Endothelial cell of umbilical vein (primary cell): ENCODE results near the gene ZNHIT2. TPM values are rescaled to one million over a fixed set of nuclear protein-coding genes. Genes with fewer than 3 reads are reported as not detected.

Experiments used
- BruUV-seq: library from RNA; stranded (reverse); fragments of 400-500 nt; replicated peaks from 2 replicates; lab custom pipeline; 2021; lab: Mats Ljungman, UMichigan
- CTCF ChIA-PET: fragments of 300-600, 350-600 bp; sonication (Branson Sonifier 250); formaldehyde crosslinking; loops from one replicate; lab custom pipeline; 2021; ENCODE audit warnings: antibody characterized with exemption, inconsistent platforms; lab: Charles Lee
- POLR2A ChIA-PET: fragments of 300-600, 350-600 bp; sonication (Branson Sonifier 250); formaldehyde crosslinking; loops from one replicate; lab custom pipeline; 2021; ENCODE audit warnings: antibody characterized with exemption, inconsistent platforms; lab: Charles Lee
- DNase-seq: peaks from one replicate; pipeline ENCODE4 v3.0.0-alpha.2; 2011; ENCODE audit warnings: low read depth, low spot score
- FAIRE-seq: peaks from 2 replicates; lab custom pipeline; 2011; peaks lifted over from hg19 to GRCh38; lab: Jason Lieb, UNC
- H2AFZ ChIP-seq: 2 replicates; pipeline ENCODE4 v1.6.0; 2012; ENCODE audit warnings: low read depth, low read length, control low read depth, inconsistent platforms
- H3K27ac ChIP-seq: 2 replicates; pipeline ENCODE4 v1.5.1; 2011; ENCODE audit warnings: low read depth, mild to moderate bottlenecking, control low read depth, low read length, moderate library complexity; ENCODE audit not compliant: insufficient read depth
- H3K27me3 ChIP-seq, 2 experiments: 2 replicates each; pipeline versions ENCODE4 v1.6.0 to v1.6.1; 2011; ENCODE audit warnings: low read length in 2 of 2, mixed read lengths in 1 of 2; ENCODE audit not compliant: control insufficient read depth in 2 of 2, insufficient read depth in 2 of 2
- H3K36me3 ChIP-seq, 2 experiments: 2 replicates in 1 of 2; 3 replicates in 1 of 2; pipeline ENCODE4 v1.5.1; 2011; ENCODE audit warnings: low read length in 2 of 2, mild to moderate bottlenecking in 1 of 2, moderate library complexity in 1 of 2; ENCODE audit not compliant: control insufficient read depth in 2 of 2, insufficient read depth in 2 of 2; ENCODE audit errors: extremely low read depth in 1 of 2
- H3K4me1 ChIP-seq: 3 replicates; pipeline ENCODE4 v1.5.1; 2011; ENCODE audit warnings: mild to moderate bottlenecking, low read length; ENCODE audit not compliant: control insufficient read depth, insufficient read depth; ENCODE audit errors: extremely low read depth
- H3K4me2 ChIP-seq: 2 replicates; pipeline ENCODE4 v1.6.1; 2011; ENCODE audit warnings: low read length, control low read depth, mixed read lengths; ENCODE audit not compliant: insufficient read depth
- H3K4me3 ChIP-seq, 3 experiments: fragments of 200-600 bp in 1 of 3; sonication (generic), shearing (Covaris generic) in 1 of 3; replicated peaks in 1 of 3; 2 replicates each; pipeline ENCODE4 v1.5.1; 2011 to 2016; ENCODE audit warnings: control low read depth in 3 of 3, low read length in 3 of 3, mild to moderate bottlenecking in 2 of 3, inconsistent platforms in 1 of 3, low read depth in 1 of 3, moderate library complexity in 1 of 3; ENCODE audit not compliant: insufficient read depth in 1 of 3
- H3K79me2 ChIP-seq: 2 replicates; pipeline ENCODE4 v1.6.0; 2012; ENCODE audit warnings: low read length, inconsistent platforms; ENCODE audit not compliant: control insufficient read depth, insufficient read depth
- H3K9ac ChIP-seq: replicated peaks from 2 replicates; pipeline ENCODE3; 2011; ENCODE audit warnings: low read length, control low read depth; ENCODE audit not compliant: insufficient read depth; ENCODE audit errors: extremely low read depth
- H3K9me1 ChIP-seq: replicated peaks from 3 replicates; pipeline ENCODE4 v1.6.0; 2011; ENCODE audit warnings: mild to moderate bottlenecking, low read length; ENCODE audit not compliant: control insufficient read depth, insufficient read depth; ENCODE audit errors: extremely low read depth
- H3K9me3 ChIP-seq: replicated peaks from 2 replicates; pipeline ENCODE4 v1.5.1; 2012; ENCODE audit warnings: low read length, inconsistent platforms; ENCODE audit not compliant: control insufficient read depth, insufficient read depth
- H4K20me1 ChIP-seq: replicated peaks from 2 replicates; pipeline ENCODE3; 2011; ENCODE audit warnings: mild to moderate bottlenecking, low read length; ENCODE audit not compliant: control insufficient read depth, insufficient read depth; ENCODE audit errors: extremely low read depth
- CTCF ChIP-seq, 2 donors: IDR thresholded peaks; 1 replicate in 1 of 2; 2 replicates in 1 of 2; pipeline ENCODE4 v1.5.1; 2011; ENCODE audit warnings: low read length in 2 of 2, mild to moderate bottlenecking in 2 of 2, moderate library complexity in 2 of 2, control low read depth in 1 of 2, inconsistent platforms in 1 of 2, low read depth in 1 of 2; ENCODE audit not compliant: insufficient read depth in 1 of 2; ENCODE audit errors: extremely low read depth in 1 of 2
- EZH2 ChIP-seq: IDR thresholded peaks from 2 replicates; pipeline ENCODE4 v1.6.1; 2012; ENCODE audit warnings: borderline replicate concordance, low read depth, mild to moderate bottlenecking, moderate library complexity, low read length, inconsistent platforms; ENCODE audit not compliant: severe bottlenecking
- FOS ChIP-seq: IDR thresholded peaks from 2 replicates; pipeline ENCODE4 v1.6.1; 2011; ENCODE audit warnings: mild to moderate bottlenecking, low read length, moderate library complexity, borderline replicate concordance; ENCODE audit not compliant: insufficient read depth
- GATA2 ChIP-seq: IDR thresholded peaks from 2 replicates; pipeline ENCODE4 v1.7.0; 2011; ENCODE audit warnings: low read depth, mild to moderate bottlenecking, moderate library complexity, mixed read lengths, low read length; ENCODE audit not compliant: insufficient read length, insufficient read depth
- JUN ChIP-seq: IDR thresholded peaks from 2 replicates; pipeline ENCODE4 v1.6.1; 2011; ENCODE audit warnings: borderline replicate concordance, low read depth; ENCODE audit not compliant: insufficient read length, insufficient read depth
- MAX ChIP-seq: IDR thresholded peaks from 2 replicates; pipeline ENCODE4 v1.6.1; 2011; ENCODE audit not compliant: insufficient read depth, insufficient read length
- MYC ChIP-seq: IDR thresholded peaks from one replicate; pipeline ENCODE4 v1.6.1; 2011; ENCODE audit warnings: mild to moderate bottlenecking, low read depth, low read length
- POLR2A ChIP-seq: IDR thresholded peaks from 2 replicates; pipeline ENCODE4 v1.6.1; 2012; ENCODE audit warnings: low read depth, mild to moderate bottlenecking, control low read depth, low read length
- POLR2AphosphoS5 ChIP-seq: IDR thresholded peaks from 2 replicates; pipeline ENCODE4 v1.6.1; 2012; ENCODE audit warnings: low read depth, mild to moderate bottlenecking, control low read depth, low read length, moderate library complexity; ENCODE audit not compliant: insufficient read depth
- dilution Hi-C: fragments of 300-500 bp; cut with MboI; formaldehyde crosslinking; loops from one replicate; pipeline ENCODE4 v1.15.0; 2019; ENCODE audit warnings: low sequenced_read_pairs; ENCODE audit not compliant: extremely low pct_ligation_motif_present
- intact Hi-C: fragments of 100-400 bp; cut with micrococcal nuclease; formaldehyde crosslinking; loops from one replicate; pipeline ENCODE4 v1.10.0; 2022
- polyA plus RNA-seq, 4 experiments: library from polyadenylated mRNA; depleted of rRNA in 3 of 4; stranded (reverse) in 3 of 4; unstranded in 1 of 4; fragments of >200 nt; gene quantifications; 2 replicates each; pipeline versions ENCODE4 v1.2.1 to v1.2.3, GENCODE V29; 2011 to 2012; ENCODE audit warnings: missing spikeins in 1 of 4
- total RNA-seq: library from RNA; stranded (reverse); gene quantifications from 2 replicates; pipeline ENCODE4 v1.2.3, GENCODE V29; 2021

The ZNHIT2 gene
- total and polyA plus RNA-seq, 2 donors (not counting 3 experiments of a cell fraction or from before 2014, with no cell fraction given): 7.1 to 9.0 TPM

- Histone ChIP-seq H3K4me1 (peaks cover 12% of the 10 kb centered on the region), H4K20me1 (no peaks in the 10 kb centered on the region), H3K9ac (no peak overlapping the region), H3K27ac (no peak overlapping the region), H3K79me2 (peaks cover 14% of the 10 kb centered on the region), H3K9me3 (no peaks in the 10 kb centered on the region), H3K36me3 (peaks cover 11 to 51% of the 10 kb centered on the region in 2 experiments), H3K27me3 (no peaks in the 10 kb centered on the region), H2AFZ (no peak overlapping the region), H3K4me2 (no peak overlapping the region), H3K4me3 (no peak overlapping the region), H3K9me1 (no peaks in the 10 kb centered on the region)
- TF ChIP-seq GATA2 (no peak), POLR2A (no peak), MYC (no peak), JUN (no peak), CTCF (IDR thresholded peaks at IDR 0.05; ENCODE audit: extremely low read depth in 1 of 2, insufficient read depth in 1 of 2, low read depth in 1 of 2, low read length in 2 of 2) (no peak), MAX (no peak), EZH2 (no peak), FOS (no peak), POLR2AphosphoS5 (no peak)
- ChIA-PET POLR2A (no interaction called here), CTCF (interaction anchor here (1.1 to 2.0 kb wide), 3 partner anchors 13 to 199 kb away, joined by 3 to 7 read pairs (median 4); partner anchors contain the start of gene ZNHIT2)
- intact Hi-C loops (no loop called here), dilution Hi-C loops (no loop called here)
- BruUV-seq: no TSS peak
- FAIRE-seq (no peak), DNase-seq (no peak)
These were observed 13.3 kb upstream of the ZNHIT2 start for GRCh38 chr11:65130631-65131416.
